ENCODE results near the gene ST3GAL3. TPM values are rescaled to one million over a fixed set of nuclear protein-coding genes. Genes with fewer than 3 reads are reported as not detected.

Gene ST3GAL3
- total RNA-seq, 1 donor from 2014 or later, result 18.7 TPM

DNA sequence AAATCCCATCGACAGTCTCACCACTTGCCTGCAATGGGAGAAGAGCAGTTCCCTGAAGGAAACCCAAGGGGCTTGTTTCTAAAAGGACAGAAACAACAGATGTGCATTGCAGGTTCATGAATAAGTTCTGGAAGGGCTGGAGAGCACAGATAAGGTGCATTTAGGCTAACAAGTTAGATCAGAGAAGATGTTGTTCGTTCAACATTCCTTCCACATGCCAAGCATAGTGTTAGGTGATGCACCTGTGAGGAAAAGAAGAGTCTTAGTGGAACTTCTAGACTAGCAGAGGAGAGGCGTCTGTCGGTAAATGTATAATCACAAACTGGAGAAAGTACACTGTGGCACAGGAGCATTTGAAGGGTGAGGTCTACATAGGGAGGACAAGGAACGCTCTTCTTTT is 98.0 kb downstream of the ST3GAL3 start:
- Histone ChIP-seq H3K27ac (no peak overlapping the region), H3K4me1 (no peaks in the 10 kb centered on the region), H3K4me3 (no peak overlapping the region), H3K9me3 (no peaks in the 10 kb centered on the region), H3K36me3 (no peaks in the 10 kb centered on the region), H3K27me3 (no peaks in the 10 kb centered on the region)
- no peak for DNase-seq (ENCODE audit: extremely low spot score in 2 of 2)
- intact Hi-C loops (cut with DNase I), result no loop called here
- TF ChIP-seq, protein P1, sequence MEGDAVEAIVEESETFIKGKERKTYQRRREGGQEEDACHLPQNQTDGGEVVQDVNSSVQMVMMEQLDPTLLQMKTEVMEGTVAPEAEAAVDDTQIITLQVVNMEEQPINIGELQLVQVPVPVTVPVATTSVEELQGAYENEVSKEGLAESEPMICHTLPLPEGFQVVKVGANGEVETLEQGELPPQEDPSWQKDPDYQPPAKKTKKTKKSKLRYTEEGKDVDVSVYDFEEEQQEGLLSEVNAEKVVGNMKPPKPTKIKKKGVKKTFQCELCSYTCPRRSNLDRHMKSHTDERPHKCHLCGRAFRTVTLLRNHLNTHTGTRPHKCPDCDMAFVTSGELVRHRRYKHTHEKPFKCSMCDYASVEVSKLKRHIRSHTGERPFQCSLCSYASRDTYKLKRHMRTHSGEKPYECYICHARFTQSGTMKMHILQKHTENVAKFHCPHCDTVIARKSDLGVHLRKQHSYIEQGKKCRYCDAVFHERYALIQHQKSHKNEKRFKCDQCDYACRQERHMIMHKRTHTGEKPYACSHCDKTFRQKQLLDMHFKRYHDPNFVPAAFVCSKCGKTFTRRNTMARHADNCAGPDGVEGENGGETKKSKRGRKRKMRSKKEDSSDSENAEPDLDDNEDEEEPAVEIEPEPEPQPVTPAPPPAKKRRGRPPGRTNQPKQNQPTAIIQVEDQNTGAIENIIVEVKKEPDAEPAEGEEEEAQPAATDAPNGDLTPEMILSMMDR (IDR thresholded peaks at IDR 0.05), result no peak
- no peak for TF ChIP-seq POLR2A (IDR thresholded peaks at IDR 0.05)
- no peak for TF ChIP-seq POLR2AphosphoS5 (IDR thresholded peaks at IDR 0.05; ENCODE audit: insufficient read depth in 1 of 2, low read depth in 1 of 2)

GRCh38 chr1:43806183-43806582 is 98.8 kb downstream of the ST3GAL3 start:
- H3K27ac ChIP-seq, result no peak overlapping the region
- intact Hi-C loops (cut with DNase I), result no loop called here
- no peaks in the 10 kb centered on the region for H3K36me3 ChIP-seq
- no peaks in the 10 kb centered on the region for H3K9me3 ChIP-seq
- DNase-seq (ENCODE audit: extremely low spot score in 2 of 2), result no peak
- no peaks in the 10 kb centered on the region for H3K27me3 ChIP-seq
- no peak for TF ChIP-seq POLR2A (IDR thresholded peaks at IDR 0.05)
- TF ChIP-seq POLR2AphosphoS5 (IDR thresholded peaks at IDR 0.05; ENCODE audit: insufficient read depth in 1 of 2, low read depth in 1 of 2), result no peak
- TF ChIP-seq, protein P1 (IDR thresholded peaks at IDR 0.05), result no peak
- no peaks in the 10 kb centered on the region for H3K4me1 ChIP-seq
- H3K4me3 ChIP-seq, result no peak overlapping the region

GRCh38 chr1:43809097-43809673 is 101.8 kb downstream of the ST3GAL3 start:
- DNase-seq (ENCODE audit: extremely low spot score in 2 of 2), result no peak
- no peak overlapping the region for H3K4me3 ChIP-seq
- H3K36me3 ChIP-seq, result no peaks in the 10 kb centered on the region
- TF ChIP-seq POLR2AphosphoS5 (IDR thresholded peaks at IDR 0.05; ENCODE audit: insufficient read depth in 1 of 2, low read depth in 1 of 2), result no peak
- no peaks in the 10 kb centered on the region for H3K4me1 ChIP-seq
- H3K9me3 ChIP-seq, result no peaks in the 10 kb centered on the region
- H3K27me3 ChIP-seq, result no peaks in the 10 kb centered on the region
- intact Hi-C loops (cut with DNase I), result no loop called here
- H3K27ac ChIP-seq, result no peak overlapping the region

DNA sequence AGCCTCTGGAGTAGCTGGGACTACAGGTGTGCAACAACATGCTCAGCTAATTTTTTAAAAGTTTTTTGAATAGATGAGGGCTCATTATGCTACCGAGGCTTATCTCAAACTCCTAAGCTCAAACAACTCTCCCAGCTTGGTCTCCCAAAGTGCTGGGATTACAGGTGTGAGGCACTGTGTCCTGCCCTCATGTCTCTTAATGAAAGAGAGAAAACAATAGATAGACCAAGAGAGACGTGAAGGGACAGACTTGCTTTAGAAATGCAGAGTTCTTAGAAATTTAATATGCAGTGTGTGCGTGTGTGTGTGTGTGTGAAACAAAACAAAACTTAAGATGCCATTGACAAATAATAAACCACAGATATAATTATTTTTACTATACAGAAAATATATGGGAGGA is 105.2 kb downstream of the ST3GAL3 start:
- Histone ChIP-seq H3K27me3 (no peaks in the 10 kb centered on the region), H3K4me3 (no peak overlapping the region), H3K4me1 (no peaks in the 10 kb centered on the region), H3K9me3 (no peaks in the 10 kb centered on the region), H3K36me3 (peaks cover 0 to 10% of the 10 kb centered on the region in 2 donors), H3K27ac (no peak overlapping the region)
- TF ChIP-seq POLR2A (IDR thresholded peaks at IDR 0.05) (no peak), POLR2AphosphoS5 (IDR thresholded peaks at IDR 0.05; ENCODE audit: insufficient read depth in 1 of 2, low read depth in 1 of 2) (no peak)
- TF ChIP-seq, protein P1 (IDR thresholded peaks at IDR 0.05), result no peak
- intact Hi-C loops (cut with DNase I), result no loop called here
- no peak for DNase-seq (ENCODE audit: extremely low spot score in 2 of 2)

DNA sequence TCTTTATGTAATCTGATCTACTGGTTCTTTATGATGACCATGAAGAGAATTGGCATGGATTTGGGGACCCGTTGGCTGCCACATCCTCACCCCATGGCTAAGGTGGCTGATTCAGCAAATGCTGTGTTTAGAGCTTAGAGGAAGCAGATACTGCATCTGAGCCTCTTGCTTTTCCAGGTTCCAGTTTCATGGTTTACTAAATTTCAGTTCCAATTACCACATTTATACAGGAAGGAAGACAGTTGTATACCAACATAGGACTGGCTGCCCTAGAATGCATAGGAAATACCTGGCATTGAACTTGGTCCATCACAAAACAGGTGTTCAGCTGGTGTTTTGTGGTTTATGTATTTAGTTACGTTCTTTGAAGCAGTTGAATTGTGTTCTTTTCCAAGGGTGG is 107.1 kb downstream of the ST3GAL3 start:
- Histone ChIP-seq H3K9me3 (peaks cover 9% of the 10 kb centered on the region), H3K4me1 (no peaks in the 10 kb centered on the region), H3K27me3 (no peaks in the 10 kb centered on the region), H3K36me3 (peaks cover 0 to 23% of the 10 kb centered on the region in 2 donors), H3K27ac (no peak overlapping the region), H3K4me3 (no peak overlapping the region)
- TF ChIP-seq POLR2AphosphoS5 (IDR thresholded peaks at IDR 0.05; ENCODE audit: insufficient read depth in 1 of 2, low read depth in 1 of 2), result no peak
- TF ChIP-seq, protein P1 (IDR thresholded peaks at IDR 0.05), result no peak
- TF ChIP-seq POLR2A (IDR thresholded peaks at IDR 0.05), result no peak
- intact Hi-C loops (cut with DNase I), result no loop called here
- no peak for DNase-seq (ENCODE audit: extremely low spot score in 2 of 2)

All from vagina (tissue), 2 donors.